OCI-LY1 (cell line): ENCODE data around the gene PFN3.
A peak's percentile ranks its signal among the peaks of the same experiment; 100 is the strongest.

ENCODE experiments used
- H2AFZ ChIP-seq: fragments of 200-600 bp; sonication (generic), shearing (Covaris generic); 2 replicates; pipeline ENCODE4 v1.6.0; 2014; ENCODE audit warnings: antibody characterized with exemption, mild to moderate bottlenecking, low read length
- H3F3A ChIP-seq: fragments of 200-600 bp; sonication (generic), shearing (Covaris generic); 2 replicates; pipeline ENCODE4 v1.6.0; 2014; ENCODE audit warnings: mild to moderate bottlenecking, antibody characterized with exemption, low read length, moderate library complexity; ENCODE audit not compliant: insufficient read depth
- H3K27ac ChIP-seq: fragments of 200-600 bp; sonication (generic); 2 replicates; pipeline ENCODE4 v1.5.1; 2014; ENCODE audit warnings: low read length, mixed run types, mild to moderate bottlenecking, low read depth; ENCODE audit not compliant: poor library complexity, severe bottlenecking
- H3K27me3 ChIP-seq: fragments of 200-600 bp; sonication (generic); 2 replicates; pipeline ENCODE4 v1.6.0; 2014; ENCODE audit warnings: antibody characterized with exemption, mild to moderate bottlenecking, low read length, moderate library complexity; ENCODE audit not compliant: insufficient read depth
- H3K36me3 ChIP-seq: fragments of 200-600 bp; sonication (generic); 2 replicates; pipeline ENCODE4 v1.6.1; 2014; ENCODE audit warnings: mild to moderate bottlenecking, antibody characterized with exemption, low read length, moderate library complexity, mixed read lengths; ENCODE audit not compliant: insufficient read depth
- H3K4me1 ChIP-seq: fragments of 200-600 bp; sonication (generic); 2 replicates; pipeline ENCODE4 v1.5.1; 2014; ENCODE audit warnings: mild to moderate bottlenecking, low read length, moderate library complexity; ENCODE audit not compliant: insufficient read depth, severe bottlenecking
- H3K4me2 ChIP-seq: fragments of 200-600 bp; sonication (generic), shearing (Covaris generic); 2 replicates; pipeline ENCODE4 v1.6.1; 2014; ENCODE audit warnings: low read length
- H3K4me3 ChIP-seq: fragments of 200-600 bp; sonication (generic); 2 replicates; pipeline ENCODE4 v1.5.1; 2014; ENCODE audit warnings: low read length, low read depth, mild to moderate bottlenecking, mixed read lengths; ENCODE audit not compliant: poor library complexity, severe bottlenecking
- H3K79me2 ChIP-seq: fragments of 200-600 bp; shearing (Covaris generic); 2 replicates; pipeline ENCODE4 v1.6.1; 2016; ENCODE audit warnings: mixed run types, low read length, mixed read lengths; ENCODE audit not compliant: insufficient read depth
- H3K9ac ChIP-seq: fragments of 200-600 bp; sonication (generic), shearing (Covaris generic); 2 replicates; pipeline ENCODE4 v1.6.1; 2014; ENCODE audit warnings: mild to moderate bottlenecking, low read length, mixed read lengths
- H3K9me2 ChIP-seq: fragments of 200-600 bp; sonication (generic), shearing (Covaris generic); 2 replicates; pipeline ENCODE4 v1.6.1; 2014; ENCODE audit warnings: low read depth, mild to moderate bottlenecking, low read length, mixed read lengths
- H3K9me3 ChIP-seq: fragments of 200-600 bp; shearing (Covaris generic); 2 replicates; pipeline ENCODE4 v1.6.1; 2014; ENCODE audit warnings: low read length, mixed read lengths
- H4K20me1 ChIP-seq: fragments of 200-600 bp; sonication (generic), shearing (Covaris generic); 2 replicates; pipeline ENCODE4 v1.6.0; 2016; ENCODE audit warnings: mild to moderate bottlenecking, low read length; ENCODE audit not compliant: insufficient read depth
- EZH2 ChIP-seq: fragments of 200-600 bp; sonication (generic), shearing (Covaris generic); IDR thresholded peaks from 2 replicates; pipeline ENCODE4 v1.8.0; 2017; ENCODE audit warnings: borderline replicate concordance, mixed run types, mild to moderate bottlenecking, antibody characterized with exemption, low read length, moderate library complexity, mixed read lengths
- TF ChIP-seq, protein P1 (sequence below): fragments of 200-600 bp; sonication (generic), shearing (Covaris generic); IDR thresholded peaks from 2 replicates; pipeline ENCODE4 v1.5.1; 2017; ENCODE audit warnings: mild to moderate bottlenecking, antibody characterized with exemption, low read length, moderate library complexity, mixed read lengths

Gene PFN3

DNA sequence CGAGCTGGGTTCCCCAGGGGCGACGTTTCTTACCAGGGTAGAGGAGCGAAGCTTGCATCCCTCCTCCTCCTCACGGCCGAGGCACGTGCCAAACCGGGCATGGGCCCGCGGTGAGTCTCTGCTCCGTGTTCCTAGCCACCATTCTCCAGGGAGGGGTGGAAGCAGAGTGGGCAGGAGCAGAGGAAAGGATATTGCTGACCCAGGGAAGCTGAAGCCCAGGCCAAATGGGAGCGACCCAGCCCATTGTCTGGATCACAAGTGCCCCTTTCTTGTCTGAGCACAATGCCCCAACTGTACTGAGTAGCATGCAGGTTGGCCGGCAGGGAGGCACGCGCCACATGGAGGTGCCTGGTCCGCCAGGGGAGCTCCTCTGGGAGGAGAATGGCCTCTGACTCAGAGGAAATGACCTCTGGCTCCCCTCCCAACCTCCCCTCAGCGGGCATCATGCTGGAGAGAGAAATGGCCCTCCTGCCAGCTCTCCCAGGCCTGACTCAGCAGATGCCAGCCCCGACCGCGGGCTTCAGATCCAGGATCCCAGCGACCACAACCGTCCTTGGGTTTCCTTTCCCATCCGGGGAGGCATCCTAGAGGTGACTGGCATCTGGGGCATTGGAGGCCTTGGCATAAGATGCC lies 47.3 kb upstream of the PFN3 start:
- peak overlapping the region; percentile 59 for H3K4me2 ChIP-seq
- H3F3A ChIP-seq = no peaks in the 10 kb centered on the region
- H3K9me3 ChIP-seq = no peaks in the 10 kb centered on the region
- H2AFZ ChIP-seq = no peak overlapping the region
- peak overlapping the region; percentile 69 for H3K27ac ChIP-seq
- no peaks in the 10 kb centered on the region for H3K9me2 ChIP-seq
- H4K20me1 ChIP-seq = no peaks in the 10 kb centered on the region
- TF ChIP-seq, protein P1, sequence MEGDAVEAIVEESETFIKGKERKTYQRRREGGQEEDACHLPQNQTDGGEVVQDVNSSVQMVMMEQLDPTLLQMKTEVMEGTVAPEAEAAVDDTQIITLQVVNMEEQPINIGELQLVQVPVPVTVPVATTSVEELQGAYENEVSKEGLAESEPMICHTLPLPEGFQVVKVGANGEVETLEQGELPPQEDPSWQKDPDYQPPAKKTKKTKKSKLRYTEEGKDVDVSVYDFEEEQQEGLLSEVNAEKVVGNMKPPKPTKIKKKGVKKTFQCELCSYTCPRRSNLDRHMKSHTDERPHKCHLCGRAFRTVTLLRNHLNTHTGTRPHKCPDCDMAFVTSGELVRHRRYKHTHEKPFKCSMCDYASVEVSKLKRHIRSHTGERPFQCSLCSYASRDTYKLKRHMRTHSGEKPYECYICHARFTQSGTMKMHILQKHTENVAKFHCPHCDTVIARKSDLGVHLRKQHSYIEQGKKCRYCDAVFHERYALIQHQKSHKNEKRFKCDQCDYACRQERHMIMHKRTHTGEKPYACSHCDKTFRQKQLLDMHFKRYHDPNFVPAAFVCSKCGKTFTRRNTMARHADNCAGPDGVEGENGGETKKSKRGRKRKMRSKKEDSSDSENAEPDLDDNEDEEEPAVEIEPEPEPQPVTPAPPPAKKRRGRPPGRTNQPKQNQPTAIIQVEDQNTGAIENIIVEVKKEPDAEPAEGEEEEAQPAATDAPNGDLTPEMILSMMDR = no peak
- no peak for TF ChIP-seq EZH2
- H3K79me2 ChIP-seq = no peaks in the 10 kb centered on the region
- no peaks in the 10 kb centered on the region; the same call in 1 of the 2 replicates for H3K36me3 ChIP-seq
- H3K4me3 ChIP-seq = peak overlapping the region; percentile 47
- H3K4me1 ChIP-seq = peaks cover 33% of the 10 kb centered on the region
- no peaks in the 10 kb centered on the region for H3K27me3 ChIP-seq
- peak overlapping the region; percentile 54; the same call in 1 of the 2 replicates for H3K9ac ChIP-seq

DNA sequence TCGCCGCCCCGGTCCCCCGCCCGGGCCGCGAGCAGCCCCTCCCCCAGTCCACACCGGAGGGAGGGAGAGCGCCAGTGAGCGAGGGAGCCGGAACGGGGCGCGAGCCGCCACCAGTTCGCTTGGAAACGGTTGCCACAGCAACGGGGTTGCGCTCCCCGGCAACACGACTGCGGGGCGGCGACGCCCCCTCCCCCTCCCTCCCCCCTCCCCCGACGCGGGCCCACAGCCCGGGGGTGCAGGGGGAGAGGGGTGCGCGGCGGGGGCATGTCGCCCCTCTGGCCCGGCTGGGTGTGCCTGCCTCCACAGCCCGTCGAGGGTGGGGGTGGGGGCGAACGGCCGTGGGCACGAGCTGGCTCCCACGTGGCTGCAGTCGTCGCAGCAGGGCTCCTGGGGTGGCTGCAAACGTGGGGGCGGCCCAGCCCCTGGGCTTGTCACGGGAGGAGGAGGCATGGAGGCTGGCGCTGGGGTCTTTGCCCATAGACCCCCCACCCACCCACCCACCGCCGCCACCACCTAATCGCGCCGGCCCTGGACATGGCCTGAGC lies 46.7 kb upstream of the PFN3 start:
- no peaks in the 10 kb centered on the region for H3K9me2 ChIP-seq
- no peaks in the 10 kb centered on the region for H3K27me3 ChIP-seq
- no peaks in the 10 kb centered on the region for H3K9me3 ChIP-seq
- H3K4me2 ChIP-seq = peak overlapping the region; percentile 75
- no peak overlapping the region for H3K27ac ChIP-seq
- H2AFZ ChIP-seq = no peak overlapping the region
- H3K4me1 ChIP-seq = peaks cover 30% of the 10 kb centered on the region
- H3F3A ChIP-seq = no peaks in the 10 kb centered on the region
- peaks cover 6% of the 10 kb centered on the region; the same call in 1 of the 2 replicates for H3K36me3 ChIP-seq
- H3K4me3 ChIP-seq = peak overlapping the region; percentile 62
- TF ChIP-seq, protein P1 = no peak
- no peak for TF ChIP-seq EZH2
- H3K79me2 ChIP-seq = no peaks in the 10 kb centered on the region
- peak overlapping the region; percentile 71 for H3K9ac ChIP-seq
- H4K20me1 ChIP-seq = no peaks in the 10 kb centered on the region

DNA sequence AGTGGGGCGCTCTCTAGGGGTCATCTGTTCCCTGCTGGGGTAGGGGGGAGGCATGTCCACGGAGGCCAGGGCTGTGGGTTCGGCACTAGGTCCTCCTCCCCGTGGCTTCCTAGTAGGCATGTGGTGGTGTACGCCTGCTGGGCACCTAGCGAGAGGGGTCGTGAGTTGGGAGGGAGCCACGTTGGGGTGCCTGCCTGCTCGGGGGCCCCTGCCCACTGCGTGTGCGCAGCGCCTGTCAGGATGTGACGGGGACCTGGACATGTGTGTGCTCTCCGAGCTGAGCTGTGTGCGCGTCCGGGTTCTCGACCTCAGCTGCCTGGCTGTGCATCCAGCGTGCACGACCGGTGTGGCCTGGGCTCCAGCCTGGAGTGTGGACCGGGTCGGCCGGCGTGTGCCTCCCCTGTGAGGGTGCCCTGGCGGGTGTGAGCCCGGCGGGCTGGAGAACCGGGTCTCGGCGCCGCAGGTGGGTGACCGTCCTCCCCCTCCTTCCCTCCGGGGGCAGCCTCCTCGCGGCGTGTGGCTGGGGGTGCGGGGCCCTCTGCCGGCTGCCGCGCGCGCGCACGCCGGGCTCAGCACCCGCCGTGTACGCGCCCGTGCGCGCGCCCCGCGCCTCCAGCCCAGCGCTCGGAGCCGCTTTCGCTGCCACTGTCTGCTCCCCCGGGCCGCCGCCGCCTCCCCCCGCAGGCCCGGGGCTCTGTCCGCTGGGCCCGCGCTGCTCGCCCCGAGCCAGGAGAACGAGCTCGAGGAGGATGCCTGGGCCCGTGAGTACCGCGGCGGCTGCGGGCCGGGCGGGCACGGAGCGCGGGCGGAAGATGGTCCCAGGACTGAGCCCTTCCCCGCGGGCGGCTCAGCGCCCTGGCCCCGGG lies 46.0 kb upstream of the PFN3 start, which contains the start of gene PRR7:
TSS of gene PRR7 (plus strand) at position 615 of the 866 bp plus-strand sequence. CDS start 8,254 bp downstream, outside the sequence.
- H3K4me3 ChIP-seq = peak within 1 kb of the TSS; percentile 62
- no peaks in the 10 kb centered on the region for H3K79me2 ChIP-seq
- H3K9me3 ChIP-seq = no peaks in the 10 kb centered on the region
- H3K9ac ChIP-seq = peak within 1 kb of the TSS; percentile 71
- TF ChIP-seq, protein P1 = no peak
- TF ChIP-seq EZH2 = no peak
- H4K20me1 ChIP-seq = no peaks in the 10 kb centered on the region
- no peaks in the 10 kb centered on the region for H3F3A ChIP-seq
- no peak within 1 kb of the TSS for H2AFZ ChIP-seq
- H3K4me1 ChIP-seq = peaks cover 30% of the 10 kb centered on the region
- peak within 1 kb of the TSS; percentile 75 for H3K4me2 ChIP-seq
- no peaks in the 10 kb centered on the region for H3K9me2 ChIP-seq
- H3K27ac ChIP-seq = peak within 1 kb of the TSS; percentile 69
- H3K36me3 ChIP-seq = peaks cover 12% of the 10 kb centered on the region; the same call in 1 of the 2 replicates
- no peaks in the 10 kb centered on the region for H3K27me3 ChIP-seq
